ENCODE measurements around the gene HMGCS1. TPM values are rescaled to one million over a fixed set of nuclear protein-coding genes. Genes with fewer than 3 reads are reported as not detected.

Gene HMGCS1
- total and polyA plus RNA-seq, 2 of the 8 experiments (the other 6 are each of a cell fraction or from before 2014, with no cell fraction given): 63.6 to 236 TPM

- H3K4me2 ChIP-seq (ENCODE audit: insufficient read depth in 1 of 2, low read depth in 2 of 2, low read length in 2 of 2): no peak overlapping the region
- 79% methylated on average over 3 of the region's 3 CpGs; no CpG with 5 or more reads in 1 of the 2 experiments for WGBS, 2 experiments (ENCODE audit: extremely low coverage in 1 of 2, insufficient coverage in 1 of 2, insufficient read length in 1 of 2, insufficient replicate concordance in 2 of 2, low coverage in 1 of 2, low lambda C conversion rate in 2 of 2, missing lambda C conversion rate in 1 of 2)
Measured at GRCh38 chr5:43302481-43302880, 10.7 kb downstream of the HMGCS1 start.

More at GRCh38 chr5:43302481-43302880, 10.7 kb downstream of the HMGCS1 start:
- Histone ChIP-seq H3K18ac (ENCODE audit: extremely low read depth, low read length) (no peak overlapping the region), H2AFZ (ENCODE audit: low read length) (no peak overlapping the region), H3K79me1 (ENCODE audit: low read depth, low read length) (peaks cover 2% of the 10 kb centered on the region), H4K8ac (ENCODE audit: extremely low read depth, insufficient read depth, low read length) (no peak overlapping the region), H2BK20ac (ENCODE audit: low read length) (no peak overlapping the region), H3K14ac (ENCODE audit: insufficient read length) (no peak overlapping the region), H3K23ac (ENCODE audit: insufficient read length) (no peak overlapping the region), H3K4me1 (replicated peaks in 1 of 4; ENCODE audit: control insufficient read depth in 3 of 4, insufficient read depth in 4 of 4, low read length in 3 of 4) (peaks cover 2 to 5% (median 3%) of the 10 kb centered on the region in 4 experiments; a peak in 6 of 7 replicates), H3K27me3 (replicated peaks in 1 of 4; ENCODE audit: control insufficient read depth in 3 of 4, extremely low read depth in 1 of 4, insufficient read depth in 3 of 4, low read length in 3 of 4) (no peaks in the 10 kb centered on the region), H3K27ac (ENCODE audit: low read depth, low read length) (no peak overlapping the region), H3K4ac (replicated peaks; ENCODE audit: insufficient read length, low read depth, low read length) (no peak overlapping the region), H4K91ac (replicated peaks; ENCODE audit: insufficient read length, low read length) (no peak overlapping the region), H3K79me2 (ENCODE audit: control insufficient read depth in 1 of 2, insufficient read depth in 2 of 2, low read length in 2 of 2) (peaks cover 5 to 93% of the 10 kb centered on the region in 2 experiments), H3K4me3 (ENCODE audit: extremely low read depth in 1 of 4, insufficient read depth in 2 of 4, low read depth in 3 of 4, low read length in 4 of 4) (no peak overlapping the region), H2BK15ac (ENCODE audit: low read length) (no peak overlapping the region), H3K36me3 (ENCODE audit: control insufficient read depth in 2 of 4, insufficient read depth in 4 of 4, low read length in 3 of 4) (peaks cover 4 to 53% (median 18%) of the 10 kb centered on the region in 4 experiments), H3K9me3 (ENCODE audit: insufficient read depth in 2 of 2, low read depth in 1 of 2, low read length in 1 of 2) (no peaks in the 10 kb centered on the region), H2BK5ac (ENCODE audit: low read depth, low read length) (no peak overlapping the region), H4K20me1 (replicated peaks in 1 of 2; ENCODE audit: control insufficient read depth in 1 of 2, insufficient read depth in 2 of 2, low read length in 2 of 2) (peaks cover 15 to 39% of the 10 kb centered on the region in 2 experiments), H2AK5ac (ENCODE audit: low read depth, low read length) (no peak overlapping the region), H3K23me2 (ENCODE audit: low read depth, low read length) (peaks cover 1% of the 10 kb centered on the region; the same call in 1 of the 2 replicates), H3K56ac (replicated peaks; ENCODE audit: insufficient read length, low read depth, low read length) (no peak overlapping the region), H3K9ac (replicated peaks in 1 of 4; ENCODE audit: extremely low read depth in 1 of 4, low read depth in 3 of 4, low read length in 3 of 4) (no peak overlapping the region), H2BK120ac (replicated peaks; ENCODE audit: low read depth, low read length) (no peak overlapping the region), H4K5ac (ENCODE audit: insufficient read length, low read depth, low read length) (no peak overlapping the region), H2BK12ac (ENCODE audit: low read depth, low read length) (no peak overlapping the region)
- no peak for DNase-seq (ENCODE audit: low read depth in 1 of 2, low spot score in 2 of 2)
- ChIA-PET POLR2A (ENCODE audit: partially characterized antibody) (interaction anchor here (1.3 kb wide), 1 partner anchor 10 kb away, joined by 4 read pairs; no protein-coding TSS in a partner anchor), CTCF (ENCODE audit: partially characterized antibody) (interaction anchor here (1.3 to 2.1 kb wide), 3 partner anchors 9 to 88 kb away, joined by 3 to 8 read pairs (median 6); no protein-coding TSS in a partner anchor)
- TF ChIP-seq HDAC2 (IDR thresholded peaks at IDR 0.05; ENCODE audit: borderline replicate concordance in 1 of 2, low read depth in 2 of 2, low read length in 2 of 2) (no peak), BRCA1 (IDR thresholded peaks at IDR 0.05; ENCODE audit: low read depth, low read length) (no peak), YY1 (IDR thresholded peaks at IDR 0.05; ENCODE audit: low read depth, low read length) (no peak), ATF2 (IDR thresholded peaks at IDR 0.05; ENCODE audit: low read length) (no peak), EGR1 (IDR thresholded peaks at IDR 0.05; ENCODE audit: borderline replicate concordance, low read depth, low read length) (no peak), POLR2AphosphoS5 (IDR thresholded peaks at IDR 0.05; ENCODE audit: low read depth, low read length) (no peak), FOSL1 (IDR thresholded peaks at IDR 0.05; ENCODE audit: insufficient read depth, low read depth, low read length) (no peak), POLR2A (IDR thresholded peaks at IDR 0.05; ENCODE audit: control extremely low read depth in 1 of 2, low read depth in 2 of 2, low read length in 2 of 2) (no peak), RAD21 (IDR thresholded peaks at IDR 0.05 in 1 of 2, conservative IDR thresholded peaks at IDR 0.05 in 1 of 2; ENCODE audit: low read depth in 2 of 2, low read length in 2 of 2) (no peak), MAX (IDR thresholded peaks at IDR 0.05) (no peak), PHF8 (conservative IDR thresholded peaks at IDR 0.05; ENCODE audit: low read depth, low read length) (no peak)
- FAIRE-seq: no peak

Data from H1 (cell line).